RCC 7860 (cell line): ENCODE data around the gene SBK3.
"Not testable (repeated sequence)": the region's sequence is repeated elsewhere in the genome, so short reads cannot be mapped to it uniquely, and the experiment has no call there.

Source experiments
- DNase-seq: peaks from one replicate; pipeline ENCODE4 v3.0.0-alpha.2; 2015; ENCODE audit warnings: low spot score
- FAIRE-seq: peaks from 2 replicates; lab custom pipeline; 2012; peaks lifted over from hg19 to GRCh38; lab: Jason Lieb, UNC

Gene SBK3

GRCh38 chr19:55578031-55578760 is 32.9 kb upstream of the SBK3 start:
- FAIRE-seq (no peak), DNase-seq (no peak)

- FAIRE-seq (no peak), DNase-seq (no peak)
Observed at GRCh38 chr19:55576746-55577145, 31.4 kb upstream of the SBK3 start.

GRCh38 chr19:55573929-55574328 is 28.6 kb upstream of the SBK3 start:
- FAIRE-seq, DNase-seq: not testable (repeated sequence)

- not testable (repeated sequence) for FAIRE-seq, DNase-seq
Observed at GRCh38 chr19:55569477-55569876, 24.1 kb upstream of the SBK3 start.

GRCh38 chr19:55567708-55568328 is 22.5 kb upstream of the SBK3 start:
- no peak for DNase-seq
- no peak for FAIRE-seq

- DNase-seq (no peak), FAIRE-seq (no peak)
Observed at GRCh38 chr19:55566823-55567222, 21.5 kb upstream of the SBK3 start.

GRCh38 chr19:55563261-55563690 is 17.9 kb upstream of the SBK3 start:
- FAIRE-seq (no peak), DNase-seq (no peak)

GRCh38 chr19:55559684-55560083 is 14.3 kb upstream of the SBK3 start:
- DNase-seq (no peak), FAIRE-seq (no peak)

- no peak for FAIRE-seq
- no peak for DNase-seq
Observed at GRCh38 chr19:55554741-55555152, 9.4 kb upstream of the SBK3 start.

GRCh38 chr19:55554302-55554701 is 9.0 kb upstream of the SBK3 start:
- no peak for FAIRE-seq
- no peak for DNase-seq

GRCh38 chr19:55553217-55554182 is 8.2 kb upstream of the SBK3 start:
- DNase-seq (no peak), FAIRE-seq (no peak)

GRCh38 chr19:55552620-55553019 is 7.3 kb upstream of the SBK3 start:
- DNase-seq (peak; percentile 12), FAIRE-seq (no peak)

- DNase-seq (no peak), FAIRE-seq (no peak)
Observed at GRCh38 chr19:55552206-55552605, 6.9 kb upstream of the SBK3 start.

GRCh38 chr19:55550321-55550650 is 4.9 kb upstream of the SBK3 start:
- FAIRE-seq: no peak
- DNase-seq: no peak

GRCh38 chr19:55549500-55550320 is 4.4 kb upstream of the SBK3 start:
- DNase-seq: peak; percentile 84
- FAIRE-seq: peak; percentile 81

- FAIRE-seq: peak; percentile 56
- DNase-seq: peak; percentile 62
Observed at GRCh38 chr19:55546822-55547614, 1.7 kb upstream of the SBK3 start.

GRCh38 chr19:55546011-55546410 is 668 bp upstream of the SBK3 start:
- DNase-seq (no peak), FAIRE-seq (no peak)

- DNase-seq: no peak
- no peak for FAIRE-seq
Observed at GRCh38 chr19:55544776-55545439, 435 bp downstream of the SBK3 start.

- FAIRE-seq: no peak
- no peak for DNase-seq
Observed at GRCh38 chr19:55544014-55544413, 1.3 kb downstream of the SBK3 start.
